ENCODE measurements around the gene RPAIN. TPM values are rescaled to one million over a fixed set of nuclear protein-coding genes. Genes with fewer than 3 reads are reported as not detected.
"Not testable (repeated sequence)": the region's sequence is repeated elsewhere in the genome, so short reads cannot be mapped to it uniquely, and the experiment has no call there.

The RPAIN gene
- total and polyA plus RNA-seq, 2 of the 13 experiments (the other 11 are each of a cell fraction or from before 2014, with no cell fraction given) = 42.1 to 58.5 TPM

DNA sequence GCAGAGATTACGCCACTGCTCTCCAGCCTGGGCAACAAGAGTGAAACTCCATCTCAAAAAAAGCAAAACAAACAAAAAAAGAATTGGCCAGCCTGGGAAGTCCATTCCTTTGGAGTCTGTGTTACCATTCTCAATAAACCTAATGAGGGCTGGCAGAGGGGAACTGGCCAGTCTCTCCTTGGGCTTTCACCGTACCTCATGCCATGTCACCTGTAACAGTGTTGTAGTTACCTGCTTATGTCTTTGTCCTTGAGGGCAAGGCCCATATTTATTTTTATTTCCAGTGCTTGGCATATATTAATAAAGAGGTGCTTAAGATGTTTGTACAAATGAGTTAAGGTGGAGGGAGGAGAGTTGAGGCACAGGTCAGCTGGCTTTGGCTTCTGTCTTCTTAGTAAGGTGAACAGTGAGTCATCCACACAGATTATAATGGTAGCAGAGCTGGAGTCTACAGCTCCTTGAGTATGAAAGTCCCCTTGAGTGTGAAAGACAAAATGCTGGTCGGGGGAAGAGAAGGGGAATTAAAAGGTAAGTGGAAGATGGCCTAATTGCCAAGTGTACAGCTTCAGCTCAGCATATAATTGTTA, 10.5 kb downstream of the RPAIN start (continued):
- TF ChIP-seq, protein P1, sequence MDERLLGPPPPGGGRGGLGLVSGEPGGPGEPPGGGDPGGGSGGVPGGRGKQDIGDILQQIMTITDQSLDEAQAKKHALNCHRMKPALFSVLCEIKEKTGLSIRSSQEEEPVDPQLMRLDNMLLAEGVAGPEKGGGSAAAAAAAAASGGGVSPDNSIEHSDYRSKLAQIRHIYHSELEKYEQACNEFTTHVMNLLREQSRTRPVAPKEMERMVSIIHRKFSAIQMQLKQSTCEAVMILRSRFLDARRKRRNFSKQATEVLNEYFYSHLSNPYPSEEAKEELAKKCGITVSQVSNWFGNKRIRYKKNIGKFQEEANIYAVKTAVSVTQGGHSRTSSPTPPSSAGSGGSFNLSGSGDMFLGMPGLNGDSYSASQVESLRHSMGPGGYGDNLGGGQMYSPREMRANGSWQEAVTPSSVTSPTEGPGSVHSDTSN (CRISPR knock-in tag; IDR thresholded peaks at IDR 0.05) = no peak
- TF ChIP-seq ZNF329 (CRISPR knock-in tag; IDR thresholded peaks at IDR 0.05; ENCODE audit: low read depth) = no peak
- TF ChIP-seq, protein P2, sequence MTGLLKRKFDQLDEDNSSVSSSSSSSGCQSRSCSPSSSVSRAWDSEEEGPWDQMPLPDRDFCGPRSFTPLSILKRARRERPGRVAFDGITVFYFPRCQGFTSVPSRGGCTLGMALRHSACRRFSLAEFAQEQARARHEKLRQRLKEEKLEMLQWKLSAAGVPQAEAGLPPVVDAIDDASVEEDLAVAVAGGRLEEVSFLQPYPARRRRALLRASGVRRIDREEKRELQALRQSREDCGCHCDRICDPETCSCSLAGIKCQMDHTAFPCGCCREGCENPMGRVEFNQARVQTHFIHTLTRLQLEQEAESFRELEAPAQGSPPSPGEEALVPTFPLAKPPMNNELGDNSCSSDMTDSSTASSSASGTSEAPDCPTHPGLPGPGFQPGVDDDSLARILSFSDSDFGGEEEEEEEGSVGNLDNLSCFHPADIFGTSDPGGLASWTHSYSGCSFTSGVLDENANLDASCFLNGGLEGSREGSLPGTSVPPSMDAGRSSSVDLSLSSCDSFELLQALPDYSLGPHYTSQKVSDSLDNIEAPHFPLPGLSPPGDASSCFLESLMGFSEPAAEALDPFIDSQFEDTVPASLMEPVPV (CRISPR knock-in tag; IDR thresholded peaks at IDR 0.05) = no peak

DNA sequence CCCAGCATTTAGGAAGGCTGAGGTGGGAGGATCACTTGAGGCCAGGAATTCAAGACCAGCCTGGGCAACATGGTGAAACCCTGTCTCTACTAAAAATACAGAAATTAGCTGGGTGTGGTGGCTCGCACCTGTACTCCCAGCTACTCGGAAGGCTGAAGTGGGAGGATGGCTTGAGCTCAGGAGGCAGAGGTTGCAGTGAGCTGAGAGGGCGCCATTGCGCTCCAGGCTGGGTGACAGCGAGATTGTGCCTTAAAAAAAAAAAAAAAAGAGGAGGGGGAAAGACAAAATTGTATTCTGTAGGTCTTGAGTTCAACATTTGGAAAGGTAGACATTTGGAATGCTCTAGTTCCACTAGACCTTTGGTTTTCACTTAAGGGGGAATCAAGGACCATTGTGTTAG, 11.3 kb downstream of the RPAIN start:
- H4K20me1 ChIP-seq (ENCODE audit: insufficient read depth, low read length); DNase-seq (ENCODE audit: low spot score); H3K27ac ChIP-seq (ENCODE audit: extremely low read length, insufficient read depth, low read length); CTCF ChIA-PET (ENCODE audit: low intra/inter-chr PET ratio, low total read pairs); H3K9me3 ChIP-seq (ENCODE audit: low read length); in situ Hi-C loops (cut with HindIII; ENCODE audit: extremely low pct_ligation_motif_present, low pct_unique_long_range_greater_than_20kb); H3K4me2 ChIP-seq (ENCODE audit: low read depth, low read length); intact Hi-C loops (cut with micrococcal nuclease; ENCODE audit: unreplicated experiment); H2AFZ ChIP-seq (ENCODE audit: low read length); H3K9ac ChIP-seq (ENCODE audit: insufficient read depth, low read depth, low read length); H3K4me3 ChIP-seq (replicated peaks in 1 of 3; ENCODE audit: insufficient read depth in 1 of 3, low read depth in 2 of 3, low read length in 3 of 3); FAIRE-seq; H3K27me3 ChIP-seq (ENCODE audit: control insufficient read depth in 1 of 2, insufficient read depth in 2 of 2, low read length in 2 of 2); BruUV-seq (replicated peaks): not testable (repeated sequence)
- peaks cover 20% of the 10 kb centered on the region for H3K4me1 ChIP-seq (ENCODE audit: insufficient read depth, low read length)
- POLR2A ChIA-PET = interaction anchor here (5.4 kb wide), 1 partner anchor 12 kb away, joined by 30 read pairs; the partner anchor contains the start of genes NUP88 and RPAIN
- ATAC-seq = peak; percentile 27; the same call in 2 of the 3 replicates
- WGBS (ENCODE audit: low lambda C conversion rate) = 95% methylated on average over 5 of the region's 5 CpGs
- peaks cover 29 to 76% of the 10 kb centered on the region in 2 experiments for H3K36me3 ChIP-seq (replicated peaks in 1 of 2; ENCODE audit: control insufficient read depth in 1 of 2, insufficient read depth in 2 of 2, low read length in 2 of 2)
- H3K79me2 ChIP-seq (ENCODE audit: insufficient read depth, low read length) = peaks cover 16% of the 10 kb centered on the region
